AG10803 (cell line): ENCODE measurements around the gene SFXN2.

Experiments
- DNase-seq: peaks from one replicate; pipeline ENCODE4 v3.0.0; 2010; ENCODE audit warnings: low read depth
- H3K4me3 ChIP-seq: 2 replicates; pipeline ENCODE4 v1.5.1; 2011; ENCODE audit warnings: mild to moderate bottlenecking, low read length, control low read depth
- CTCF ChIP-seq: conservative IDR thresholded peaks from 2 replicates; pipeline ENCODE4 v1.5.1; 2011; ENCODE audit warnings: mild to moderate bottlenecking, low read length, control low read depth, inconsistent platforms

SFXN2 gene

DNA sequence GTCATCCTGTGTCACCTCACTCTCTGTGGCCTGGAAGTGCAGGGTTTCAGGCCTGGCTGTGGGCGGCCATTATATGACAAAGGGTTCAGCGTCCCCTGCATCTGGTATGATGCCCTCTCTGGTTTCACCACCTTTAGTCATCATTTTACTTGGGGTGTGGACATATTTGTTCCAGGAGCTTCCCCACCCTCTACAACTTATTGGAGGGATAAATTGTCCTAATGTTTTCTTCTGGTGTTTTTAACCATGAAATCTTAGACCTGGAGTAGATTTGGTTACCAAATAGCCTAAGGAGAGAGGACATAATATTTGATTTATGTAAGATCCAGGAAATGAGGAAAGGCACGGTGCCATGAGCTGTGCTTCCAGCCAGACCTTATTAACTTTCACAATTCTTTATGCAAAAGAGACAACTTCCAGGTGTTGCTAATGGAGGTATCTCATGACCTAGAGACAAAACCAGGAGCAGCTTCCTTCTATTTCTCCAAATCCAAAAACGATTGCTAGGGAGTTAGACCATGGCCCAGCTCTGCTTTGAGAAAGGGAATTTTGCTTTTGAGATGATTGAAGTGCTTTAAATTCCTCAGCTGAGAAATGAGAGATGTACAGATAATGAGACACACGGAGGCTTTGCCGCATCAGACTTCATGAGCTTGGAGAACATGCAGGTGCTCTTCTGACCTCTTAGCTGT lies 50.2 kb downstream of the SFXN2 start:
- H3K4me3 ChIP-seq: no peak overlapping the region
- TF ChIP-seq CTCF: no peak
- DNase-seq: no peak

GRCh38 chr10:102765336-102765735 lies 50.9 kb downstream of the SFXN2 start:
- no peak overlapping the region for H3K4me3 ChIP-seq
- DNase-seq: no peak
- no peak for TF ChIP-seq CTCF

- H3K4me3 ChIP-seq: no peak overlapping the region
- no peak for TF ChIP-seq CTCF
- DNase-seq: no peak
These were observed 53.2 kb downstream of the SFXN2 start for GRCh38 chr10:102767428-102768160.

- no peak for TF ChIP-seq CTCF
- H3K4me3 ChIP-seq: no peak overlapping the region
- no peak for DNase-seq
These were observed 55.1 kb downstream of the SFXN2 start for GRCh38 chr10:102769375-102770107.

- TF ChIP-seq CTCF: no peak
- no peak overlapping the region for H3K4me3 ChIP-seq
- no peak for DNase-seq
These were observed 55.7 kb downstream of the SFXN2 start for GRCh38 chr10:102770108-102770482.

GRCh38 chr10:102770792-102771191 lies 56.4 kb downstream of the SFXN2 start:
- H3K4me3 ChIP-seq: no peak overlapping the region
- DNase-seq: peak; percentile 44
- no peak for TF ChIP-seq CTCF
